NCI-H2107 treated with DMSO at 0.1 percent for 48 hours (cell line): ENCODE measurements around the gene TRIM75.
"Not testable (repeated sequence)": the region's sequence is repeated elsewhere in the genome, so short reads cannot be mapped to it uniquely, and the experiment has no call there.

Source experiments
- DNase-seq: peaks from one replicate; lab custom pipeline; 2025; ENCODE audit not compliant: unreplicated experiment; lab: John Stamatoyannopoulos, UW

Gene TRIM75

GRCh38 chr4:165073346-165073745 is 19.7 kb downstream of the TRIM75 start:
- not testable (repeated sequence) for DNase-seq

GRCh38 chr4:165077034-165077578 is 23.4 kb downstream of the TRIM75 start:
- DNase-seq = no peak

- DNase-seq = peak; percentile 17
These were observed 25.8 kb downstream of the TRIM75 start for GRCh38 chr4:165079476-165079875.

GRCh38 chr4:165084787-165085186 is 31.1 kb downstream of the TRIM75 start:
- not testable (repeated sequence) for DNase-seq

- no peak for DNase-seq
These were observed 32.3 kb downstream of the TRIM75 start for GRCh38 chr4:165085946-165086345.

DNA sequence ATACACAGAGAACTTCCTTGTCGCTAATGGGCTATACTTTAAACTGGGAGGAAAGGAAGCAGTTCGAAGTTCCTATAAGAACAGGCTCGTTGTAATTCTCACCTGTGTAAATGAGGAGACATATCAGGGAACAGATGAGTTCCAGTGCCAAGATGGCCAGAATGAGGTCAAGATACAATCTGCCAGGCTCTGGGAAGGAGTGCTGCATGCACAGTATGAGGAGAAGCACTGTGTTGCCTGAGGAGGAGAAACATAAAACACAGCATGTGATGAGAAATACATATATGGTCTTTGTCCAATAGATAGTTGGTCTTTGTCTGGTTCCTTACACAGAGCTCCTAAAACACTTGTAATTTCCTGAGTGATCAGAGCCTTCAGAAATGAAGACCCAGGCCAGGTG is 34.7 kb downstream of the TRIM75 start:
- no peak for DNase-seq

- not testable (repeated sequence) for DNase-seq
These were observed 38.5 kb downstream of the TRIM75 start for GRCh38 chr4:165092187-165092586.

GRCh38 chr4:165094873-165095272 is 41.2 kb downstream of the TRIM75 start:
- DNase-seq = no peak

DNA sequence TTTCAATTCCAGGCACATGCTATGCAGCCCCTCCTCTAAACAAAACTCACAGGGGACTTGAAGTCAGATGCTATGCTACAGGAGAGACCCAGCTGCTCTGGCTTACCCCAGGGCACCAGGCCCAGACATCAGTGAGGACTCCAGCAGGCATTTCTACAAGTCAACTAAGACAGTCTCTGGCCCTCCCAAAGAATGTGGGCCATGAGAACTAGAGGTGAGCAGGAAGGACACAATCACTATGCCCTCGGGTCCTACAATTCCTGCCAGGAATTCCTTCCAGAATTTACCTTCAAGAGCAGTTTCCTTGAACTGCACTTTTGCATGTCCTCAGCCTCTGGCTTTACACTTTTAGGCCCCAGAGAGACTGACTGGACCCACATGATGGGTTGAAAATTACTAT is 41.6 kb downstream of the TRIM75 start:
- no peak for DNase-seq

DNA sequence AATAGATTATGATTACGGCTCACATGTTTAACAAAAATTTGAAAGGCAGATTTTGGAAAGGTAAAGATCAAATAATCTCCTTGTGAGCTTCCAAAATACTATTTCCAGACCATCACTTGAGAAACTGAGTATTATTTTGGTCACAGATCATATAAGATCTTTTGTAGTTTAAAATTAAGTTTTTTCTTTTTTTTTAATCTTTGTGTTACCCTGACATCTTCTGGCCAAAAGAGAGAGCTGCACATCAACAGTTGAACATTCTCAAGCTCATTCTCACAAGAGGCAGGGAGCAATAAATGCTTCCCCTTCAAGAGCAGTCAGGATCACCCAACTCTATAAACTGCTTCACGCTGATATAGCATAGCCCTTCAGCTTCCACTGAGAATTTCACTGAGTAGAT is 43.1 kb downstream of the TRIM75 start:
- DNase-seq = no peak

DNA sequence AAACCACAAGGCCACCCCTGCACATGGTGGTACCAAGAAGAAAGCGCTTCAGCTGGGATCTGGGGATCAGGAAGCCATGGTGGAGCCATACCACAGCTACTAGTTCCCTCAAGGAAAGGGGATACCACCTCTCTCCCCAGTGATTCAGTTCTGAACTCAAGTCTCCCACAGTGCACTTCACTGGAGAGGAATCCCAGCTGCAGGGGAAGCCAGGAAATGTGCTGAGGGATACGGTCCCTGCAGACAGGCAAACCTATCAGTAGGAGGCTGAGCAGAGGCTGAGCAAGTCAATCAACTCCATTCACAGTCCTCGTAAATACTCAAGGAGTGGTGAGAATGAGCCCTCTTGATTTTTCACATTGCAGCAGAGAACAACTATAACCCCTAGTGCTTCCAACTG is 48.0 kb downstream of the TRIM75 start:
- no peak for DNase-seq

GRCh38 chr4:165106518-165106917 is 52.9 kb downstream of the TRIM75 start:
- no peak for DNase-seq
